HCT116 (cell line): Measurements from ENCODE around the gene SCARB1.

Experiments
- ELF1 ChIP-seq: IDR thresholded peaks from 2 replicates; pipeline ENCODE4 v1.6.1; 2012; ENCODE audit warnings: low read depth, borderline replicate concordance
- EZH2 ChIP-seq: fragments of 200-600 bp; sonication (generic); IDR thresholded peaks from 2 replicates; pipeline ENCODE4 v1.6.1; 2017; ENCODE audit warnings: antibody characterized with exemption, mixed run types
- POLR2A ChIP-seq: IDR thresholded peaks from 2 replicates; pipeline ENCODE4 v1.7.0; 2011; ENCODE audit warnings: borderline replicate concordance; ENCODE audit not compliant: insufficient read depth, insufficient read length; ENCODE audit errors: extremely low read depth
- RAD21 ChIP-seq: IDR thresholded peaks from 2 replicates; pipeline ENCODE4 v1.6.1; 2012; ENCODE audit warnings: low read depth, mild to moderate bottlenecking
- ZNF274 ChIP-seq: fragments of 200-500 bp; sonication (Bioruptor generic); IDR thresholded peaks from 2 replicates; pipeline ENCODE4 v1.6.1; 2014; ENCODE audit warnings: mild to moderate bottlenecking, low read depth, low read length, inconsistent platforms
- TF ChIP-seq, protein P1 (sequence below): IDR thresholded peaks from 2 replicates; pipeline ENCODE4 v1.6.1; 2011; ENCODE audit warnings: mild to moderate bottlenecking, low read length, moderate library complexity; ENCODE audit not compliant: insufficient replicate concordance; ENCODE audit errors: extremely low read depth
- TF ChIP-seq, protein P2 (sequence below): IDR thresholded peaks from 2 replicates; pipeline ENCODE4 v1.6.1; 2012; ENCODE audit warnings: low read depth
- TF ChIP-seq, protein P3 (sequence below), 3 experiments: fragments of 200-600 bp in 1 of 3; sonication (generic) in 1 of 3; IDR thresholded peaks in 2 of 3; conservative IDR thresholded peaks in 1 of 3; 2 replicates each; pipeline ENCODE4 v1.5.1; 2012 to 2017; ENCODE audit warnings: low read depth in 2 of 3, low read length in 2 of 3, antibody characterized with exemption in 1 of 3, borderline replicate concordance in 1 of 3, control low read depth in 1 of 3, mild to moderate bottlenecking in 1 of 3, mixed read lengths in 1 of 3, mixed run types in 1 of 3, moderate library complexity in 1 of 3; ENCODE audit not compliant: insufficient read depth in 1 of 3
- TF ChIP-seq, protein P4 (sequence below): IDR thresholded peaks from 2 replicates; pipeline ENCODE4 v1.6.1; 2012

DNA sequence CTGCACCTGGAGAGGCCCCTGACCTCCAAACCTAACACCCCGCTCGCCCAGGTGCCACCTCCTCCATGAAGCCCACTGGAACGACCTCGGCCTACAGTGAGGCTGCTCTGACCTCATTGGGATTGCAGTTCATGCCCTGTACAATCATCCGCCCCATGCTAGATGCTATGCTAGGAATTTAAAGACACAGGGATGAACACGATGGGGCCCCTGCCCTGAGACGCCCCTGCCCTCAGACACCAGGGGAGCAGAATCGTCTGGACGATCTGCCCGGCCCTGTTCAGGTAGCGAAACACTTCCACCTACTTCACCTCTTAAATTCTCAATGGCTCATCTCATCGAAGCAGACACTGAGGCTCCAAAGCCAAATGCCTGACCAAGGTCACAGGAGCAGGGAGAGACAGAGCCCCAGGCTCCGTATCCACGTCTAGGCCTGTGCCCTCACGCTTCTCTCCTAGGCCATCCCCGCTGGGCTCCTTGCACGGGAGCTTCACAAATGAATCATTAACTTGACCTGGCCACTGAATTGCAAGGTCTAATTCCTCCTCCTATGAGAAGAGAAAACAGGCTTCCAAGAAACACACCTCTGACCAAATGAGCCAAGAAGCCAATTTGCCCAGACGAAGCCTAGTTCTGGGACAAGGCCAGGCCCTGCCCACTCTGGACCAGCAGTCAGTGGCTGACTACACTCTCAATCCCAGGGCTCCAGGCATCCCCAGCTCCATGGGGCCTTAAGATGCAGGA lies 35.2 kb downstream of the SCARB1 start:
- no peak for TF ChIP-seq RAD21
- TF ChIP-seq, protein P1, sequence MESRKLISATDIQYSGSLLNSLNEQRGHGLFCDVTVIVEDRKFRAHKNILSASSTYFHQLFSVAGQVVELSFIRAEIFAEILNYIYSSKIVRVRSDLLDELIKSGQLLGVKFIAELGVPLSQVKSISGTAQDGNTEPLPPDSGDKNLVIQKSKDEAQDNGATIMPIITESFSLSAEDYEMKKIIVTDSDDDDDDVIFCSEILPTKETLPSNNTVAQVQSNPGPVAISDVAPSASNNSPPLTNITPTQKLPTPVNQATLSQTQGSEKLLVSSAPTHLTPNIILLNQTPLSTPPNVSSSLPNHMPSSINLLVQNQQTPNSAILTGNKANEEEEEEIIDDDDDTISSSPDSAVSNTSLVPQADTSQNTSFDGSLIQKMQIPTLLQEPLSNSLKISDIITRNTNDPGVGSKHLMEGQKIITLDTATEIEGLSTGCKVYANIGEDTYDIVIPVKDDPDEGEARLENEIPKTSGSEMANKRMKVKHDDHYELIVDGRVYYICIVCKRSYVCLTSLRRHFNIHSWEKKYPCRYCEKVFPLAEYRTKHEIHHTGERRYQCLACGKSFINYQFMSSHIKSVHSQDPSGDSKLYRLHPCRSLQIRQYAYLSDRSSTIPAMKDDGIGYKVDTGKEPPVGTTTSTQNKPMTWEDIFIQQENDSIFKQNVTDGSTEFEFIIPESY = no peak
- TF ChIP-seq, protein P2, sequence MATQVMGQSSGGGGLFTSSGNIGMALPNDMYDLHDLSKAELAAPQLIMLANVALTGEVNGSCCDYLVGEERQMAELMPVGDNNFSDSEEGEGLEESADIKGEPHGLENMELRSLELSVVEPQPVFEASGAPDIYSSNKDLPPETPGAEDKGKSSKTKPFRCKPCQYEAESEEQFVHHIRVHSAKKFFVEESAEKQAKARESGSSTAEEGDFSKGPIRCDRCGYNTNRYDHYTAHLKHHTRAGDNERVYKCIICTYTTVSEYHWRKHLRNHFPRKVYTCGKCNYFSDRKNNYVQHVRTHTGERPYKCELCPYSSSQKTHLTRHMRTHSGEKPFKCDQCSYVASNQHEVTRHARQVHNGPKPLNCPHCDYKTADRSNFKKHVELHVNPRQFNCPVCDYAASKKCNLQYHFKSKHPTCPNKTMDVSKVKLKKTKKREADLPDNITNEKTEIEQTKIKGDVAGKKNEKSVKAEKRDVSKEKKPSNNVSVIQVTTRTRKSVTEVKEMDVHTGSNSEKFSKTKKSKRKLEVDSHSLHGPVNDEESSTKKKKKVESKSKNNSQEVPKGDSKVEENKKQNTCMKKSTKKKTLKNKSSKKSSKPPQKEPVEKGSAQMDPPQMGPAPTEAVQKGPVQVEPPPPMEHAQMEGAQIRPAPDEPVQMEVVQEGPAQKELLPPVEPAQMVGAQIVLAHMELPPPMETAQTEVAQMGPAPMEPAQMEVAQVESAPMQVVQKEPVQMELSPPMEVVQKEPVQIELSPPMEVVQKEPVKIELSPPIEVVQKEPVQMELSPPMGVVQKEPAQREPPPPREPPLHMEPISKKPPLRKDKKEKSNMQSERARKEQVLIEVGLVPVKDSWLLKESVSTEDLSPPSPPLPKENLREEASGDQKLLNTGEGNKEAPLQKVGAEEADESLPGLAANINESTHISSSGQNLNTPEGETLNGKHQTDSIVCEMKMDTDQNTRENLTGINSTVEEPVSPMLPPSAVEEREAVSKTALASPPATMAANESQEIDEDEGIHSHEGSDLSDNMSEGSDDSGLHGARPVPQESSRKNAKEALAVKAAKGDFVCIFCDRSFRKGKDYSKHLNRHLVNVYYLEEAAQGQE = no peak
- TF ChIP-seq EZH2 = no peak
- TF ChIP-seq ZNF274 = no peak
- TF ChIP-seq POLR2A = no peak
- TF ChIP-seq, protein P3, sequence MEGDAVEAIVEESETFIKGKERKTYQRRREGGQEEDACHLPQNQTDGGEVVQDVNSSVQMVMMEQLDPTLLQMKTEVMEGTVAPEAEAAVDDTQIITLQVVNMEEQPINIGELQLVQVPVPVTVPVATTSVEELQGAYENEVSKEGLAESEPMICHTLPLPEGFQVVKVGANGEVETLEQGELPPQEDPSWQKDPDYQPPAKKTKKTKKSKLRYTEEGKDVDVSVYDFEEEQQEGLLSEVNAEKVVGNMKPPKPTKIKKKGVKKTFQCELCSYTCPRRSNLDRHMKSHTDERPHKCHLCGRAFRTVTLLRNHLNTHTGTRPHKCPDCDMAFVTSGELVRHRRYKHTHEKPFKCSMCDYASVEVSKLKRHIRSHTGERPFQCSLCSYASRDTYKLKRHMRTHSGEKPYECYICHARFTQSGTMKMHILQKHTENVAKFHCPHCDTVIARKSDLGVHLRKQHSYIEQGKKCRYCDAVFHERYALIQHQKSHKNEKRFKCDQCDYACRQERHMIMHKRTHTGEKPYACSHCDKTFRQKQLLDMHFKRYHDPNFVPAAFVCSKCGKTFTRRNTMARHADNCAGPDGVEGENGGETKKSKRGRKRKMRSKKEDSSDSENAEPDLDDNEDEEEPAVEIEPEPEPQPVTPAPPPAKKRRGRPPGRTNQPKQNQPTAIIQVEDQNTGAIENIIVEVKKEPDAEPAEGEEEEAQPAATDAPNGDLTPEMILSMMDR (IDR thresholded peaks at IDR 0.05 in 2 of 3, conservative IDR thresholded peaks at IDR 0.05 in 1 of 3; ENCODE audit: borderline replicate concordance in 1 of 3, insufficient read depth in 1 of 3, low read depth in 2 of 3, low read length in 2 of 3) = no peak
- TF ChIP-seq, protein P4, sequence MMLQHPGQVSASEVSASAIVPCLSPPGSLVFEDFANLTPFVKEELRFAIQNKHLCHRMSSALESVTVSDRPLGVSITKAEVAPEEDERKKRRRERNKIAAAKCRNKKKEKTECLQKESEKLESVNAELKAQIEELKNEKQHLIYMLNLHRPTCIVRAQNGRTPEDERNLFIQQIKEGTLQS = no peak
- TF ChIP-seq ELF1 = no peak
